WTC11 (cell line): ENCODE data around the gene HDC. TPM values are rescaled to one million over a fixed set of nuclear protein-coding genes. Genes with fewer than 3 reads are reported as not detected.

ENCODE experiments used
- ATAC-seq: fragments of 200-7000 bp; cut with Tn5 transposase; 2 replicates; pipeline ENCODE4 v1.10.0; 2021; ENCODE audit warnings: mild to moderate bottlenecking, moderate library complexity
- CTCF ChIA-PET: fragments of 300-600 bp; sonication (Branson Sonifier 250); formaldehyde crosslinking; loops from one replicate; lab custom pipeline; 2021; ENCODE audit warnings: antibody characterized with exemption; lab: Charles Lee
- POLR2A ChIA-PET: fragments of 350-600 bp; sonication (Branson Sonifier 250); formaldehyde crosslinking; loops from one replicate; lab custom pipeline; 2021; ENCODE audit warnings: antibody characterized with exemption; lab: Charles Lee
- DNase-seq: peaks from one replicate; pipeline ENCODE4 v3.0.0; 2021; ENCODE audit warnings: low spot score
- H3K27ac Mint-ChIP-seq: 2 replicates; pipeline ENCODE4 v1.8.0; 2021; ENCODE audit warnings: mixed read lengths
- H3K27me3 Mint-ChIP-seq: 2 replicates; pipeline ENCODE4 v1.8.0; 2021; ENCODE audit warnings: low read depth, mild to moderate bottlenecking, moderate library complexity, mixed read lengths
- H3K36me3 Mint-ChIP-seq: 2 replicates; pipeline ENCODE4 v1.8.0; 2021; ENCODE audit warnings: mixed read lengths
- H3K4me1 Mint-ChIP-seq: 2 replicates; pipeline ENCODE4 v1.8.0; 2022; ENCODE audit warnings: mixed read lengths
- H3K4me3 Mint-ChIP-seq: 2 replicates; pipeline ENCODE4 v1.8.0; 2021; ENCODE audit warnings: mild to moderate bottlenecking, moderate library complexity, mixed read lengths
- H3K9me3 Mint-ChIP-seq: 2 replicates; pipeline ENCODE4 v1.8.0; 2021; ENCODE audit warnings: mixed read lengths
- ETV6 ChIP-seq: sonication (generic); formaldehyde crosslinking; IDR thresholded peaks from 2 replicates; pipeline ENCODE4 v1.8.1; 2022; ENCODE audit warnings: mild to moderate bottlenecking, missing genetic modification reagents
- FOXJ3 ChIP-seq: sonication (generic); formaldehyde crosslinking; IDR thresholded peaks from 2 replicates; pipeline ENCODE4 v1.9.0; 2021; ENCODE audit warnings: missing genetic modification reagents, mild to moderate bottlenecking, borderline replicate concordance
- FOXK1 ChIP-seq: sonication (generic); formaldehyde crosslinking; IDR thresholded peaks from 2 replicates; pipeline ENCODE4 v1.8.0; 2022; ENCODE audit warnings: mild to moderate bottlenecking, moderate library complexity, missing genetic modification reagents
- GABPB1 ChIP-seq: sonication (generic); formaldehyde crosslinking; IDR thresholded peaks from 2 replicates; pipeline ENCODE4 v1.8.1; 2023; ENCODE audit warnings: mild to moderate bottlenecking, missing genetic modification reagents
- PRRX2 ChIP-seq: fragments of 250-450 bp; sonication (Bioruptor Pico); IDR thresholded peaks from 2 replicates; pipeline ENCODE4 v1.8.0; 2021; ENCODE audit warnings: mild to moderate bottlenecking
- RELA ChIP-seq: sonication (generic); formaldehyde crosslinking; IDR thresholded peaks from 2 replicates; pipeline ENCODE4 v1.8.1; 2022; ENCODE audit warnings: missing genetic modification reagents, mild to moderate bottlenecking, borderline replicate concordance
- SP1 ChIP-seq: sonication (generic); formaldehyde crosslinking; conservative IDR thresholded peaks from 2 replicates; pipeline ENCODE4 v1.8.1; 2022; ENCODE audit warnings: missing genetic modification reagents
- ZNF423 ChIP-seq: fragments of 250-450 bp; sonication (Bioruptor Pico); IDR thresholded peaks from 2 replicates; pipeline ENCODE4 v2.1.2; 2022; ENCODE audit warnings: mild to moderate bottlenecking, moderate library complexity
- total RNA-seq: library from RNA; stranded (reverse); gene quantifications from 3 replicates; pipeline ENCODE4 v1.2.3, GENCODE V29; 2021
- TF ChIP-seq, protein P1 (sequence below): sonication (generic); formaldehyde crosslinking; IDR thresholded peaks from 2 replicates; pipeline ENCODE4 v1.8.1; 2023; ENCODE audit warnings: mild to moderate bottlenecking, missing genetic modification reagents
- TF ChIP-seq, protein P2 (sequence below): sonication (generic); formaldehyde crosslinking; IDR thresholded peaks from 2 replicates; pipeline ENCODE4 v1.8.0; 2022; ENCODE audit warnings: mild to moderate bottlenecking, missing genetic modification reagents
- TF ChIP-seq, protein P3 (sequence below): sonication (generic); formaldehyde crosslinking; conservative IDR thresholded peaks from 2 replicates; pipeline ENCODE4 v1.8.1; 2023; ENCODE audit warnings: mild to moderate bottlenecking, low read depth, missing genetic modification reagents, moderate library complexity
- TF ChIP-seq, protein P4 (sequence below): sonication (generic); formaldehyde crosslinking; IDR thresholded peaks from 2 replicates; pipeline ENCODE4 v1.8.1; 2023; ENCODE audit warnings: mild to moderate bottlenecking, missing genetic modification reagents, borderline replicate concordance
- TF ChIP-seq, protein P5 (sequence below): sonication (generic); formaldehyde crosslinking; IDR thresholded peaks from 2 replicates; pipeline ENCODE4 v1.8.1; 2023; ENCODE audit warnings: mild to moderate bottlenecking, moderate library complexity, missing genetic modification reagents
- TF ChIP-seq, protein P6 (sequence below): fragments of 250-450 bp; sonication (Bioruptor Pico); IDR thresholded peaks from 2 replicates; pipeline ENCODE4 v1.9.0; 2021; ENCODE audit warnings: mild to moderate bottlenecking
- TF ChIP-seq, protein P7 (sequence below): sonication (generic); formaldehyde crosslinking; IDR thresholded peaks from 2 replicates; pipeline ENCODE4 v1.8.1; 2023; ENCODE audit warnings: mild to moderate bottlenecking, missing genetic modification reagents, moderate library complexity
- TF ChIP-seq, protein P8 (sequence below): sonication (generic); formaldehyde crosslinking; IDR thresholded peaks from 2 replicates; pipeline ENCODE4 v1.8.1; 2023; ENCODE audit warnings: mild to moderate bottlenecking, missing genetic modification reagents, moderate library complexity
- TF ChIP-seq, protein P9 (sequence below): sonication (generic); formaldehyde crosslinking; IDR thresholded peaks from 2 replicates; pipeline ENCODE4 v1.8.1; 2022; ENCODE audit warnings: low read depth, missing genetic modification reagents, borderline replicate concordance

Gene HDC
- total RNA-seq, 1 experiment from 2014 or later = not detected

DNA sequence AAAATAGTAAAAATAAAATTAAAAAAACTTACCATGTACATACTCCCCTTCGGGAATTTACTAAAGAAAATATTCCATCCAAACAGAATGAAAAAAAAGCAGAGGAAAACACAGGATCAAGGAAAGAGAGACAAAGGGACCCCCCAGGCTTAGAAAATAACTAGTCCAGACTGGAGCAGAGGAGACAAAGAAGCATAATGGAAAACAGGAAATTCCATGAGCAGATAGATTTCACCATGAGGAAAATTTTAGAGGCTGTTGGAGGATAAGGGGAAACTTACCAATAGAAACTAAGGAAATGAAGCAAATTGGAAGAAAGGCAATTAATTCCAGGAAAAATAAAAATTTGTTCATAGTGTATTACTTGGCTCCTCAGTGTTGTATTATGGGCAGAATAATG is 46.8 kb downstream of the HDC start:
- Mint-ChIP-seq H3K4me3 (no peak overlapping the region), H3K27ac (no peak overlapping the region), H3K36me3 (no peaks in the 10 kb centered on the region; the same call in 1 of the 2 replicates), H3K9me3 (peaks cover 19% of the 10 kb centered on the region), H3K4me1 (no peaks in the 10 kb centered on the region), H3K27me3 (no peaks in the 10 kb centered on the region)
- DNase-seq (no peak), ATAC-seq (no peak)
- TF ChIP-seq FOXK1 (CRISPR knock-in tag) = no peak
- TF ChIP-seq, protein P1, sequence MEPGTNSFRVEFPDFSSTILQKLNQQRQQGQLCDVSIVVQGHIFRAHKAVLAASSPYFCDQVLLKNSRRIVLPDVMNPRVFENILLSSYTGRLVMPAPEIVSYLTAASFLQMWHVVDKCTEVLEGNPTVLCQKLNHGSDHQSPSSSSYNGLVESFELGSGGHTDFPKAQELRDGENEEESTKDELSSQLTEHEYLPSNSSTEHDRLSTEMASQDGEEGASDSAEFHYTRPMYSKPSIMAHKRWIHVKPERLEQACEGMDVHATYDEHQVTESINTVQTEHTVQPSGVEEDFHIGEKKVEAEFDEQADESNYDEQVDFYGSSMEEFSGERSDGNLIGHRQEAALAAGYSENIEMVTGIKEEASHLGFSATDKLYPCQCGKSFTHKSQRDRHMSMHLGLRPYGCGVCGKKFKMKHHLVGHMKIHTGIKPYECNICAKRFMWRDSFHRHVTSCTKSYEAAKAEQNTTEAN (CRISPR knock-in tag) = no peak
- TF ChIP-seq, protein P2, sequence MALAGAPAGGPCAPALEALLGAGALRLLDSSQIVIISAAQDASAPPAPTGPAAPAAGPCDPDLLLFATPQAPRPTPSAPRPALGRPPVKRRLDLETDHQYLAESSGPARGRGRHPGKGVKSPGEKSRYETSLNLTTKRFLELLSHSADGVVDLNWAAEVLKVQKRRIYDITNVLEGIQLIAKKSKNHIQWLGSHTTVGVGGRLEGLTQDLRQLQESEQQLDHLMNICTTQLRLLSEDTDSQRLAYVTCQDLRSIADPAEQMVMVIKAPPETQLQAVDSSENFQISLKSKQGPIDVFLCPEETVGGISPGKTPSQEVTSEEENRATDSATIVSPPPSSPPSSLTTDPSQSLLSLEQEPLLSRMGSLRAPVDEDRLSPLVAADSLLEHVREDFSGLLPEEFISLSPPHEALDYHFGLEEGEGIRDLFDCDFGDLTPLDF = no peak
- TF ChIP-seq, protein P3, sequence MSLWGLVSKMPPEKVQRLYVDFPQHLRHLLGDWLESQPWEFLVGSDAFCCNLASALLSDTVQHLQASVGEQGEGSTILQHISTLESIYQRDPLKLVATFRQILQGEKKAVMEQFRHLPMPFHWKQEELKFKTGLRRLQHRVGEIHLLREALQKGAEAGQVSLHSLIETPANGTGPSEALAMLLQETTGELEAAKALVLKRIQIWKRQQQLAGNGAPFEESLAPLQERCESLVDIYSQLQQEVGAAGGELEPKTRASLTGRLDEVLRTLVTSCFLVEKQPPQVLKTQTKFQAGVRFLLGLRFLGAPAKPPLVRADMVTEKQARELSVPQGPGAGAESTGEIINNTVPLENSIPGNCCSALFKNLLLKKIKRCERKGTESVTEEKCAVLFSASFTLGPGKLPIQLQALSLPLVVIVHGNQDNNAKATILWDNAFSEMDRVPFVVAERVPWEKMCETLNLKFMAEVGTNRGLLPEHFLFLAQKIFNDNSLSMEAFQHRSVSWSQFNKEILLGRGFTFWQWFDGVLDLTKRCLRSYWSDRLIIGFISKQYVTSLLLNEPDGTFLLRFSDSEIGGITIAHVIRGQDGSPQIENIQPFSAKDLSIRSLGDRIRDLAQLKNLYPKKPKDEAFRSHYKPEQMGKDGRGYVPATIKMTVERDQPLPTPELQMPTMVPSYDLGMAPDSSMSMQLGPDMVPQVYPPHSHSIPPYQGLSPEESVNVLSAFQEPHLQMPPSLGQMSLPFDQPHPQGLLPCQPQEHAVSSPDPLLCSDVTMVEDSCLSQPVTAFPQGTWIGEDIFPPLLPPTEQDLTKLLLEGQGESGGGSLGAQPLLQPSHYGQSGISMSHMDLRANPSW = no peak
- TF ChIP-seq, protein P4, sequence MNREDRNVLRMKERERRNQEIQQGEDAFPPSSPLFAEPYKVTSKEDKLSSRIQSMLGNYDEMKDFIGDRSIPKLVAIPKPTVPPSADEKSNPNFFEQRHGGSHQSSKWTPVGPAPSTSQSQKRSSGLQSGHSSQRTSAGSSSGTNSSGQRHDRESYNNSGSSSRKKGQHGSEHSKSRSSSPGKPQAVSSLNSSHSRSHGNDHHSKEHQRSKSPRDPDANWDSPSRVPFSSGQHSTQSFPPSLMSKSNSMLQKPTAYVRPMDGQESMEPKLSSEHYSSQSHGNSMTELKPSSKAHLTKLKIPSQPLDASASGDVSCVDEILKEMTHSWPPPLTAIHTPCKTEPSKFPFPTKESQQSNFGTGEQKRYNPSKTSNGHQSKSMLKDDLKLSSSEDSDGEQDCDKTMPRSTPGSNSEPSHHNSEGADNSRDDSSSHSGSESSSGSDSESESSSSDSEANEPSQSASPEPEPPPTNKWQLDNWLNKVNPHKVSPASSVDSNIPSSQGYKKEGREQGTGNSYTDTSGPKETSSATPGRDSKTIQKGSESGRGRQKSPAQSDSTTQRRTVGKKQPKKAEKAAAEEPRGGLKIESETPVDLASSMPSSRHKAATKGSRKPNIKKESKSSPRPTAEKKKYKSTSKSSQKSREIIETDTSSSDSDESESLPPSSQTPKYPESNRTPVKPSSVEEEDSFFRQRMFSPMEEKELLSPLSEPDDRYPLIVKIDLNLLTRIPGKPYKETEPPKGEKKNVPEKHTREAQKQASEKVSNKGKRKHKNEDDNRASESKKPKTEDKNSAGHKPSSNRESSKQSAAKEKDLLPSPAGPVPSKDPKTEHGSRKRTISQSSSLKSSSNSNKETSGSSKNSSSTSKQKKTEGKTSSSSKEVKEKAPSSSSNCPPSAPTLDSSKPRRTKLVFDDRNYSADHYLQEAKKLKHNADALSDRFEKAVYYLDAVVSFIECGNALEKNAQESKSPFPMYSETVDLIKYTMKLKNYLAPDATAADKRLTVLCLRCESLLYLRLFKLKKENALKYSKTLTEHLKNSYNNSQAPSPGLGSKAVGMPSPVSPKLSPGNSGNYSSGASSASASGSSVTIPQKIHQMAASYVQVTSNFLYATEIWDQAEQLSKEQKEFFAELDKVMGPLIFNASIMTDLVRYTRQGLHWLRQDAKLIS = no peak
- TF ChIP-seq ETV6 (CRISPR knock-in tag) = no peak
- TF ChIP-seq GABPB1 = no peak
- TF ChIP-seq ZNF423 = no peak
- TF ChIP-seq, protein P5, sequence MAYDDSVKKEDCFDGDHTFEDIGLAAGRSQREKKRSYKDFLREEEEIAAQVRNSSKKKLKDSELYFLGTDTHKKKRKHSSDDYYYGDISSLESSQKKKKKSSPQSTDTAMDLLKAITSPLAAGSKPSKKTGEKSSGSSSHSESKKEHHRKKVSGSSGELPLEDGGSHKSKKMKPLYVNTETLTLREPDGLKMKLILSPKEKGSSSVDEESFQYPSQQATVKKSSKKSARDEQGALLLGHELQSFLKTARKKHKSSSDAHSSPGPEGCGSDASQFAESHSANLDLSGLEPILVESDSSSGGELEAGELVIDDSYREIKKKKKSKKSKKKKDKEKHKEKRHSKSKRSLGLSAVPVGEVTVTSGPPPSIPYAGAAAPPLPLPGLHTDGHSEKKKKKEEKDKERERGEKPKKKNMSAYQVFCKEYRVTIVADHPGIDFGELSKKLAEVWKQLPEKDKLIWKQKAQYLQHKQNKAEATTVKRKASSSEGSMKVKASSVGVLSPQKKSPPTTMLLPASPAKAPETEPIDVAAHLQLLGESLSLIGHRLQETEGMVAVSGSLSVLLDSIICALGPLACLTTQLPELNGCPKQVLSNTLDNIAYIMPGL = no peak
- TF ChIP-seq, protein P6, sequence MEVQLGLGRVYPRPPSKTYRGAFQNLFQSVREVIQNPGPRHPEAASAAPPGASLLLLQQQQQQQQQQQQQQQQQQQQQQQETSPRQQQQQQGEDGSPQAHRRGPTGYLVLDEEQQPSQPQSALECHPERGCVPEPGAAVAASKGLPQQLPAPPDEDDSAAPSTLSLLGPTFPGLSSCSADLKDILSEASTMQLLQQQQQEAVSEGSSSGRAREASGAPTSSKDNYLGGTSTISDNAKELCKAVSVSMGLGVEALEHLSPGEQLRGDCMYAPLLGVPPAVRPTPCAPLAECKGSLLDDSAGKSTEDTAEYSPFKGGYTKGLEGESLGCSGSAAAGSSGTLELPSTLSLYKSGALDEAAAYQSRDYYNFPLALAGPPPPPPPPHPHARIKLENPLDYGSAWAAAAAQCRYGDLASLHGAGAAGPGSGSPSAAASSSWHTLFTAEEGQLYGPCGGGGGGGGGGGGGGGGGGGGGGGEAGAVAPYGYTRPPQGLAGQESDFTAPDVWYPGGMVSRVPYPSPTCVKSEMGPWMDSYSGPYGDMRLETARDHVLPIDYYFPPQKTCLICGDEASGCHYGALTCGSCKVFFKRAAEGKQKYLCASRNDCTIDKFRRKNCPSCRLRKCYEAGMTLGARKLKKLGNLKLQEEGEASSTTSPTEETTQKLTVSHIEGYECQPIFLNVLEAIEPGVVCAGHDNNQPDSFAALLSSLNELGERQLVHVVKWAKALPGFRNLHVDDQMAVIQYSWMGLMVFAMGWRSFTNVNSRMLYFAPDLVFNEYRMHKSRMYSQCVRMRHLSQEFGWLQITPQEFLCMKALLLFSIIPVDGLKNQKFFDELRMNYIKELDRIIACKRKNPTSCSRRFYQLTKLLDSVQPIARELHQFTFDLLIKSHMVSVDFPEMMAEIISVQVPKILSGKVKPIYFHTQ (CRISPR knock-in tag) = no peak
- TF ChIP-seq FOXJ3 = no peak
- ChIA-PET POLR2A (no interaction called here), CTCF (interaction anchor here (1.6 kb wide), 1 partner anchor 97 kb away, joined by 8 read pairs; no protein-coding TSS in a partner anchor)

DNA sequence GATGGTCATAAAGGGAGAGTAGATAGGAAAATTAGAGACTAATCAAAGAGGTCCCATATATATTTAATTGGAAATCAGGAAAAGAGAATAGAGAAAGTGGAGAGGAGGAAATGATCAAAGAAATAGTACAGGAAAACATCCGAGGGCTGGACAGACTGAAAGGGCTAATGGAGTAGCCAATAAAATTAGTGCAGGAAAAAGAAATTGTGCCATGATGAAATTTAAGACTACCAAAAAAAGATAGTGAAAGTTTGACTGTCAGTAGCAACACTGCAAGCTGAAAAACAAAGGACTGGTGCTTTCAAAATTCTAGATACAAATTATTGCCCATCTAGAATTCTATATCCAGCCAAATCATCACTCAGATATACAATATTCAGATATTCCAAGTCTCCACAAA is 47.2 kb downstream of the HDC start:
- Mint-ChIP-seq H3K27ac (no peak overlapping the region), H3K36me3 (no peaks in the 10 kb centered on the region), H3K27me3 (no peaks in the 10 kb centered on the region), H3K4me1 (no peaks in the 10 kb centered on the region), H3K4me3 (no peak overlapping the region), H3K9me3 (peaks cover 21% of the 10 kb centered on the region)
- POLR2A ChIA-PET = no interaction called here
- DNase-seq (no peak), ATAC-seq (no peak)
- CTCF ChIA-PET = no interaction called here
- TF ChIP-seq SP1 (no peak), RELA (CRISPR knock-in tag) (no peak), GABPB1 (no peak), PRRX2 (CRISPR knock-in tag) (no peak)
- TF ChIP-seq, protein P7, sequence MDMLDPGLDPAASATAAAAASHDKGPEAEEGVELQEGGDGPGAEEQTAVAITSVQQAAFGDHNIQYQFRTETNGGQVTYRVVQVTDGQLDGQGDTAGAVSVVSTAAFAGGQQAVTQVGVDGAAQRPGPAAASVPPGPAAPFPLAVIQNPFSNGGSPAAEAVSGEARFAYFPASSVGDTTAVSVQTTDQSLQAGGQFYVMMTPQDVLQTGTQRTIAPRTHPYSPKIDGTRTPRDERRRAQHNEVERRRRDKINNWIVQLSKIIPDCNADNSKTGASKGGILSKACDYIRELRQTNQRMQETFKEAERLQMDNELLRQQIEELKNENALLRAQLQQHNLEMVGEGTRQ (CRISPR knock-in tag) = no peak
- TF ChIP-seq, protein P8, sequence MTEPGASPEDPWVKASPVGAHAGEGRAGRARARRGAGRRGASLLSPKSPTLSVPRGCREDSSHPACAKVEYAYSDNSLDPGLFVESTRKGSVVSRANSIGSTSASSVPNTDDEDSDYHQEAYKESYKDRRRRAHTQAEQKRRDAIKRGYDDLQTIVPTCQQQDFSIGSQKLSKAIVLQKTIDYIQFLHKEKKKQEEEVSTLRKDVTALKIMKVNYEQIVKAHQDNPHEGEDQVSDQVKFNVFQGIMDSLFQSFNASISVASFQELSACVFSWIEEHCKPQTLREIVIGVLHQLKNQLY (CRISPR knock-in tag) = no peak
- TF ChIP-seq, protein P9, sequence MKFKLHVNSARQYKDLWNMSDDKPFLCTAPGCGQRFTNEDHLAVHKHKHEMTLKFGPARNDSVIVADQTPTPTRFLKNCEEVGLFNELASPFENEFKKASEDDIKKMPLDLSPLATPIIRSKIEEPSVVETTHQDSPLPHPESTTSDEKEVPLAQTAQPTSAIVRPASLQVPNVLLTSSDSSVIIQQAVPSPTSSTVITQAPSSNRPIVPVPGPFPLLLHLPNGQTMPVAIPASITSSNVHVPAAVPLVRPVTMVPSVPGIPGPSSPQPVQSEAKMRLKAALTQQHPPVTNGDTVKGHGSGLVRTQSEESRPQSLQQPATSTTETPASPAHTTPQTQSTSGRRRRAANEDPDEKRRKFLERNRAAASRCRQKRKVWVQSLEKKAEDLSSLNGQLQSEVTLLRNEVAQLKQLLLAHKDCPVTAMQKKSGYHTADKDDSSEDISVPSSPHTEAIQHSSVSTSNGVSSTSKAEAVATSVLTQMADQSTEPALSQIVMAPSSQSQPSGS (CRISPR knock-in tag) = no peak
